HG03469 (cell line): ENCODE measurements around the gene NDNF.

Experiments
- ATAC-seq: cut with Tn5 transposase; IDR thresholded peaks from one replicate; pipeline ENCODE4 v1.9.1; 2021; ENCODE audit warnings: mild to moderate bottlenecking, moderate library complexity, moderate number of reproducible peaks; ENCODE audit not compliant: unreplicated experiment

NDNF gene

GRCh38 chr4:121016611-121017010 lies 55.7 kb downstream of the NDNF start:
- no peak for ATAC-seq

GRCh38 chr4:121015421-121015820 lies 56.9 kb downstream of the NDNF start:
- no peak for ATAC-seq

- ATAC-seq = no peak
Measured at GRCh38 chr4:121014544-121014943, 57.8 kb downstream of the NDNF start.

GRCh38 chr4:121011780-121012340 lies 60.5 kb downstream of the NDNF start:
- no peak for ATAC-seq

GRCh38 chr4:121011138-121011537 lies 61.2 kb downstream of the NDNF start:
- ATAC-seq = no peak

GRCh38 chr4:121009578-121010478 lies 62.5 kb downstream of the NDNF start:
- no peak for ATAC-seq

GRCh38 chr4:121007660-121008059 lies 64.7 kb downstream of the NDNF start:
- no peak for ATAC-seq

- ATAC-seq = no peak
Measured at GRCh38 chr4:121003863-121004262, 68.5 kb downstream of the NDNF start.

GRCh38 chr4:120995266-120996010 lies 76.9 kb downstream of the NDNF start:
- no peak for ATAC-seq

GRCh38 chr4:120994521-120994920 lies 77.8 kb downstream of the NDNF start:
- ATAC-seq = no peak

GRCh38 chr4:120991885-120992284 lies 80.5 kb downstream of the NDNF start:
- no peak for ATAC-seq

GRCh38 chr4:120990246-120990645 lies 82.1 kb downstream of the NDNF start:
- no peak for ATAC-seq
